ENCODE data around the gene CDKAL1.
"Not testable (repeated sequence)": the region's sequence is repeated elsewhere in the genome, so short reads cannot be mapped to it uniquely, and the experiment has no call there.

CDKAL1 gene

DNA sequence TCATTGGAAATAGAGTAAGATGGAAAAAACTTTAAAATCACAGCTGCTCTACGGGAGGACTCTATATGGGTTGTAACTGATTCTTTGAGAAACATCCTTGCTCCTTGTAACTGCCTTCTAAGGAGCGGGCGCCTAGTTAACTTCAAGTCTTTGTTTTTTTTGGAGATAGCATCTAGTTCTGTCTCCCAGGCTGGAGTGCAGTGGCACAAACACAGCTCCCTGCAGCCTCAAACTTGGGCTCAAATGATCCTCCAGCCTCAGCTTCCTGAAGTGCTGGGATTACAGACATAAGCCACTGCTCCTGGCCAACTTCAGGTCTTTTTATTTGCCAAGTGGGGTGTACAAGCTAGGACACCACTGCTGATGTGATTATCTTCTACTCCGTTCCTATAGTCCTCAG, 552.9 kb downstream of the CDKAL1 start:
- Histone ChIP-seq H3K27ac (ENCODE audit: low read length) (no peak overlapping the region), H3K36me3 (replicated peaks; ENCODE audit: low read depth, low read length) (no peaks in the 10 kb centered on the region), H4K20me1 (ENCODE audit: insufficient read depth, low read length) (no peaks in the 10 kb centered on the region), H3K4me2 (ENCODE audit: low read length) (no peak overlapping the region), H3K9ac (ENCODE audit: low read length) (no peak overlapping the region), H3K79me2 (ENCODE audit: low read length) (no peaks in the 10 kb centered on the region), H3K27me3 (ENCODE audit: low read depth, low read length) (no peaks in the 10 kb centered on the region), H3K4me1 (ENCODE audit: low read length) (no peaks in the 10 kb centered on the region), H3K9me3 (ENCODE audit: insufficient read depth, low read length) (no peaks in the 10 kb centered on the region), H2AFZ (ENCODE audit: low read depth, low read length) (no peak overlapping the region), H3K4me3 (ENCODE audit: low read length) (no peak overlapping the region)
- TF ChIP-seq EZH2phosphoT487 (IDR thresholded peaks at IDR 0.05; ENCODE audit: low read depth) = no peak
- TF ChIP-seq, protein P1, sequence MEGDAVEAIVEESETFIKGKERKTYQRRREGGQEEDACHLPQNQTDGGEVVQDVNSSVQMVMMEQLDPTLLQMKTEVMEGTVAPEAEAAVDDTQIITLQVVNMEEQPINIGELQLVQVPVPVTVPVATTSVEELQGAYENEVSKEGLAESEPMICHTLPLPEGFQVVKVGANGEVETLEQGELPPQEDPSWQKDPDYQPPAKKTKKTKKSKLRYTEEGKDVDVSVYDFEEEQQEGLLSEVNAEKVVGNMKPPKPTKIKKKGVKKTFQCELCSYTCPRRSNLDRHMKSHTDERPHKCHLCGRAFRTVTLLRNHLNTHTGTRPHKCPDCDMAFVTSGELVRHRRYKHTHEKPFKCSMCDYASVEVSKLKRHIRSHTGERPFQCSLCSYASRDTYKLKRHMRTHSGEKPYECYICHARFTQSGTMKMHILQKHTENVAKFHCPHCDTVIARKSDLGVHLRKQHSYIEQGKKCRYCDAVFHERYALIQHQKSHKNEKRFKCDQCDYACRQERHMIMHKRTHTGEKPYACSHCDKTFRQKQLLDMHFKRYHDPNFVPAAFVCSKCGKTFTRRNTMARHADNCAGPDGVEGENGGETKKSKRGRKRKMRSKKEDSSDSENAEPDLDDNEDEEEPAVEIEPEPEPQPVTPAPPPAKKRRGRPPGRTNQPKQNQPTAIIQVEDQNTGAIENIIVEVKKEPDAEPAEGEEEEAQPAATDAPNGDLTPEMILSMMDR (IDR thresholded peaks at IDR 0.05; ENCODE audit: low read depth, low read length) = no peak

- Histone ChIP-seq H3K4me1 (ENCODE audit: low read length) (no peaks in the 10 kb centered on the region), H3K27me3 (ENCODE audit: low read depth, low read length) (no peaks in the 10 kb centered on the region), H3K4me3 (ENCODE audit: low read length) (no peak overlapping the region), H3K4me2 (ENCODE audit: low read length) (no peak overlapping the region), H3K36me3 (replicated peaks; ENCODE audit: low read depth, low read length) (no peaks in the 10 kb centered on the region), H2AFZ (ENCODE audit: low read depth, low read length) (no peak overlapping the region), H4K20me1 (ENCODE audit: insufficient read depth, low read length) (no peaks in the 10 kb centered on the region), H3K79me2 (ENCODE audit: low read length) (no peaks in the 10 kb centered on the region), H3K27ac (ENCODE audit: low read length) (no peak overlapping the region), H3K9me3 (ENCODE audit: insufficient read depth, low read length) (no peaks in the 10 kb centered on the region), H3K9ac (ENCODE audit: low read length) (no peak overlapping the region)
- TF ChIP-seq, protein P1 (IDR thresholded peaks at IDR 0.05; ENCODE audit: low read depth, low read length) = no peak
- TF ChIP-seq EZH2phosphoT487 (IDR thresholded peaks at IDR 0.05; ENCODE audit: low read depth) = no peak
Measured at GRCh38 chr6:21091411-21091810, 557.2 kb downstream of the CDKAL1 start.

DNA sequence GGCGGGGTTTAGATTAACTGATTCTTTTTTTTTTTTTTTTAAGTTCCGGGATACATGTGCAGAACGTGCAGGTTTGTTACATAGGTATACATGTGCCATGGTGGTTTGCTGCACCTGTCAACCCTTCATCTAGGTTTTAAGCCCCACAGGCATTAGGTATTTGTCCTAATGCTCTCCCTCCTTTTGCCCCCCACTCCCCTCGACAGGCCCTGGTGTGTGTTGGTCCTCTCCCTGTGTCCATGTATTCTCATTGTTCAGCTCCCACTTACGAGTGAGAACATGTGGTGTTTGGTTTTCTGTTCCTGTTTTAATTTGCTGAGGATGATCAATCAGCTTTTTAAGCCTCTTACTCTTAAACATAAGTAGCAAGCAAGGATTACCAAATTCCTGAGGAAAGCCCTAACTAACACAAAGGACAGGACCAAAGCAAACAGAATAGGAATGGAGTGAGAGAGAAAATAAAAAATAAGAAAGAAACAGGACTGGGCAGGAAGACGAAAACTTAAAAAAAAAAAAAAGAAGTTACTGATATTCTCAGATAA, 558.0 kb downstream of the CDKAL1 start:
- H3K9ac ChIP-seq (ENCODE audit: low read length); H3K4me1 ChIP-seq (ENCODE audit: low read length); H3K27me3 ChIP-seq (ENCODE audit: low read depth, low read length); H3K79me2 ChIP-seq (ENCODE audit: low read length); H3K4me2 ChIP-seq (ENCODE audit: low read length); H2AFZ ChIP-seq (ENCODE audit: low read depth, low read length); H3K36me3 ChIP-seq (replicated peaks; ENCODE audit: low read depth, low read length); H3K9me3 ChIP-seq (ENCODE audit: insufficient read depth, low read length); H3K4me3 ChIP-seq (ENCODE audit: low read length); H3K27ac ChIP-seq (ENCODE audit: low read length); H4K20me1 ChIP-seq (ENCODE audit: insufficient read depth, low read length): not testable (repeated sequence)

DNA sequence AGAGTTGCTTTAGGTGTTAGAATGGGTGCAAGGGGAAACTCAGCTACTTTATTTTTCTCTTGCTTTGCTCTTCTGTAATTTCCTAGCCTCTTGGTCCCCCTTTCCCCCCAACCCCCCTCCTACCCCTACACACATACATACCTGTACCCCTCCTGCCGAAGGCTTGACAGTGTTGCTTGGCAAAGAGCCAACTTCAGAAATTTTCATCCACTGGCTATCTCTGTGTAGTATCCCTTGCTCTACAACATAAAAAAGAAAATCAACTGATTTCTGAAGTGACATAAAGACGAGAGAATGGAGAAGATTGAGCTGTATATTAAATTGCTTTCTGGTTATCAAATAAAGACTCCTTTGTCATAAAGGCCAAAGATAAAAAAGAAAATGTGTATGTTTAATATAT, 561.2 kb downstream of the CDKAL1 start:
- H2AFZ ChIP-seq (ENCODE audit: low read depth, low read length) = no peak overlapping the region
- H3K27me3 ChIP-seq (ENCODE audit: low read depth, low read length) = no peaks in the 10 kb centered on the region
- H3K9me3 ChIP-seq (ENCODE audit: insufficient read depth, low read length) = no peaks in the 10 kb centered on the region
- no peak overlapping the region for H3K27ac ChIP-seq (ENCODE audit: low read length)
- no peaks in the 10 kb centered on the region for H3K36me3 ChIP-seq (replicated peaks; ENCODE audit: low read depth, low read length)
- H3K79me2 ChIP-seq (ENCODE audit: low read length) = no peaks in the 10 kb centered on the region
- H3K9ac ChIP-seq (ENCODE audit: low read length) = no peak overlapping the region
- no peak overlapping the region for H3K4me3 ChIP-seq (ENCODE audit: low read length)
- H3K4me2 ChIP-seq (ENCODE audit: low read length) = no peak overlapping the region
- H3K4me1 ChIP-seq (ENCODE audit: low read length) = peaks cover 7% of the 10 kb centered on the region
- no peak for TF ChIP-seq EZH2phosphoT487 (IDR thresholded peaks at IDR 0.05; ENCODE audit: low read depth)
- TF ChIP-seq, protein P1 (IDR thresholded peaks at IDR 0.05; ENCODE audit: low read depth, low read length) = no peak
- no peaks in the 10 kb centered on the region for H4K20me1 ChIP-seq (ENCODE audit: insufficient read depth, low read length)

DNA sequence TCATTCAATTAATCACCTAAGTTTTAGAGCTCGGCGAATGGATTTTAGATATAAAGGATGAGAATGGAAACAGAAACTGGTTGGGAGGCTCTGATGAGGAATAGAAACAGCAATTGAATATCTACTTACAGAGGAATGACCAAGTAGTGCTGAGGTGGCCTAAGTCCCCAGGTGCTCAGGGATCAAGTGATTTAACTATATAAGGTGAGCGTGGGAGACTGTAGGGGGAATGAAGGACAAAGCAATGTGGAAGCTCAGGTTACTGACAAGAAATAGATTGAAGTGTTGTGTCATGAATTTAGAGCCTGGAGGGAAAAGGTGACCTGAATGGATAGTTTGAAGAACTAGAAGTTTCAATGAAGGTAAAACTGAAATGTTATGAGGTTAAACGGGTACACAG, 563.9 kb downstream of the CDKAL1 start:
- Histone ChIP-seq H3K9ac (ENCODE audit: low read length) (no peak overlapping the region), H3K9me3 (ENCODE audit: insufficient read depth, low read length) (no peaks in the 10 kb centered on the region), H2AFZ (ENCODE audit: low read depth, low read length) (no peak overlapping the region), H3K4me2 (ENCODE audit: low read length) (no peak overlapping the region), H3K36me3 (replicated peaks; ENCODE audit: low read depth, low read length) (no peaks in the 10 kb centered on the region), H3K27me3 (ENCODE audit: low read depth, low read length) (no peaks in the 10 kb centered on the region), H3K4me1 (ENCODE audit: low read length) (peaks cover 7% of the 10 kb centered on the region), H3K79me2 (ENCODE audit: low read length) (no peaks in the 10 kb centered on the region), H4K20me1 (ENCODE audit: insufficient read depth, low read length) (no peaks in the 10 kb centered on the region), H3K4me3 (ENCODE audit: low read length) (no peak overlapping the region), H3K27ac (ENCODE audit: low read length) (no peak overlapping the region)
- TF ChIP-seq EZH2phosphoT487 (IDR thresholded peaks at IDR 0.05; ENCODE audit: low read depth) = no peak
- TF ChIP-seq, protein P1 (IDR thresholded peaks at IDR 0.05; ENCODE audit: low read depth, low read length) = no peak
